Sciatic nerve (tissue), 2 donors: ENCODE results near the gene MIR17HG. TPM values are rescaled to one million over a fixed set of nuclear protein-coding genes. Genes with fewer than 3 reads are reported as not detected.
"Not testable (repeated sequence)": the region's sequence is repeated elsewhere in the genome, so short reads cannot be mapped to it uniquely, and the experiment has no call there.

Experiments used
- ATAC-seq: fragments of 200-7000 bp; cut with Tn5 transposase; one replicate; pipeline ENCODE4 v1.9.1; 2020; ENCODE audit warnings: mild to moderate bottlenecking, moderate library complexity
- DNase-seq: peaks from one replicate; pipeline ENCODE4 v3.0.0-alpha.2; 2020; ENCODE audit warnings: low spot score
- intact Hi-C: fragments of 100-400 bp; cut with DNase I; formaldehyde crosslinking; loops from one replicate; pipeline ENCODE4 v1.14.2; 2022
- total RNA-seq: library from RNA; stranded (reverse); fragmentation: NEBNext Ultra II Directional; extraction: Animal tissue kit (Norgen Biotek cat#: 25700); gene quantifications from one replicate; pipeline ENCODE4 v1.2.1, GENCODE V29; 2021
- donor health status: DM: no; HTN: no; CAD: no.
- donor health status: DM: no; HTN: no; CAD: no.

MIR17HG gene
- total RNA-seq, 1 donor from 2014 or later: 6.4 TPM

DNA sequence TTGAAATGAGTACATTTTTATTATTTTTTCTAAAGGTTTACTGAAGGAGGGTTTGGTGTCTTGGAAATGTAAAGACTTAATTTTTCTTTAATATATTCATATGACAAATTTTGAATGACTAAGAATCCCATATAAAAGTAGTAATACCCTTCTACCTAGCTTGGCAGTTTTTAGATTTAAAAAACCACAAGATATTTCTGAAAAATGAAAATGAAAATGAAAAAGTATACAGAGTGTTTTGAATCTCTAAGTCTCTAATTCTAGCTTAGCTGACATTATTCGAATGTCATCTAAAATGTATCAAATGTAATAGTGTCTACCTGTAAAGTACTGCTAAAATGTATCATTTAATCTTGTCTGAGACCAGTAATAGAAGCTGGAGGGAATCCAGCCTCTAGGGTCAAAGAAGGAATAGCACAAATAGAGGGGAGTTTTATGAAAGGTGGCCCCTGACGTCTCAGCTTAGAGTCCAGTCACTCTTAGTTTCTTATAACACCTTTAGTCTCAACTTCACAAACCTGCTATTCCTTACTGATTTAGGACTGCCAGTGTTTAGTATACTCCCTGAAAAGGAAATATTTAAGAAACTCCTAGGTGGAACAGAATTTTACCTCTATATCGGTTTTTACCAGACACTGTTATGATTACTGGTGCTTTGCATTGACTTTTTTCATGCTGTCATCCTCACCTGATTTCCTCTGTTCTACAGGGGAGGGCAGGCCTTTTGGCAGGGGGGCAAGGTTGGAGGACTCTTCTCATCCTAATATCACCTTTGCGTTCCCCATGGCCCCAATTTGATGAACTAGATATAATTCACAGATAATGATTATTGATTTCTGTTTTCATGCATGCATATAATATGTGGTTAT, 16.2 kb upstream of the MIR17HG start:
- no peak for ATAC-seq
- no peak for DNase-seq
- intact Hi-C loops: no loop called here

DNA sequence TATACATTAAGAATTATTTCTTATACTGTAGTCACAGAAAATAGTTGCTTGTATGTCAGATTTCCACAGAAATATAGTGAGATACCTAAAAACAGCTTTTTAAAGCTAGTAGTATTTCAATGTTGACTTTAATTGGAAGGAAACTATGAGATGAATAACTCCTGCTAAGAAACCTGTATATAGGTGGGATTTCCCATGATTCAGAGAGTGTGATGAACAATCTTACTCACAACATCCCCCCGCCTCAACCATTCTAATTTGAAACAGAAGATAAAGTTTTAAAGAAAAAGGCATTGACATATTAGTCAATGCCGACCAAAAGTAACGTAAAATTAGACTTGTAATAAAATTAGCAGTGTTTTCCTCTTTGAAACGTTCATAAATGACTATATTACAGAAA, 1.4 kb upstream of the MIR17HG start:
- intact Hi-C loops: no loop called here

DNA sequence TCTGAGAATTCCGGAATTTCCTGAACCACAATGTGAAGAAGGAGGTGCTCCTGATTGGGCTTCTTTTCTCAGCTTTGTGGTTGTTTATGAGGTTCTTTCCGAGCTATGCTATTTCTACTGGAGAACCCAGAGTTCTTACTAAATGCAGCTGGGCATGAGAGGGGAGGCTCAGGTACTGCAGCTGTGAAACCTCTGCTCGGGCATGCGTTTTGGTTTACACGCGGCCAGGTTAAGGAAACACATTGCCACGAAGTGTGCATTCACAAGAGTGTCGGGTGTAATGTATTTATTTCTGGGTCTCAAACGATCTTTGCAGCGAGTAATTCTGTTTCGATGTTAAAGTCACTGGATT, 661 bp upstream of the MIR17HG start:
- DNase-seq: no peak
- no peak for ATAC-seq
- intact Hi-C loops: no loop called here

More for the DNA sequence above, 1.4 kb upstream of the MIR17HG start:
- DNase-seq (no peak), ATAC-seq (no peak)

DNA sequence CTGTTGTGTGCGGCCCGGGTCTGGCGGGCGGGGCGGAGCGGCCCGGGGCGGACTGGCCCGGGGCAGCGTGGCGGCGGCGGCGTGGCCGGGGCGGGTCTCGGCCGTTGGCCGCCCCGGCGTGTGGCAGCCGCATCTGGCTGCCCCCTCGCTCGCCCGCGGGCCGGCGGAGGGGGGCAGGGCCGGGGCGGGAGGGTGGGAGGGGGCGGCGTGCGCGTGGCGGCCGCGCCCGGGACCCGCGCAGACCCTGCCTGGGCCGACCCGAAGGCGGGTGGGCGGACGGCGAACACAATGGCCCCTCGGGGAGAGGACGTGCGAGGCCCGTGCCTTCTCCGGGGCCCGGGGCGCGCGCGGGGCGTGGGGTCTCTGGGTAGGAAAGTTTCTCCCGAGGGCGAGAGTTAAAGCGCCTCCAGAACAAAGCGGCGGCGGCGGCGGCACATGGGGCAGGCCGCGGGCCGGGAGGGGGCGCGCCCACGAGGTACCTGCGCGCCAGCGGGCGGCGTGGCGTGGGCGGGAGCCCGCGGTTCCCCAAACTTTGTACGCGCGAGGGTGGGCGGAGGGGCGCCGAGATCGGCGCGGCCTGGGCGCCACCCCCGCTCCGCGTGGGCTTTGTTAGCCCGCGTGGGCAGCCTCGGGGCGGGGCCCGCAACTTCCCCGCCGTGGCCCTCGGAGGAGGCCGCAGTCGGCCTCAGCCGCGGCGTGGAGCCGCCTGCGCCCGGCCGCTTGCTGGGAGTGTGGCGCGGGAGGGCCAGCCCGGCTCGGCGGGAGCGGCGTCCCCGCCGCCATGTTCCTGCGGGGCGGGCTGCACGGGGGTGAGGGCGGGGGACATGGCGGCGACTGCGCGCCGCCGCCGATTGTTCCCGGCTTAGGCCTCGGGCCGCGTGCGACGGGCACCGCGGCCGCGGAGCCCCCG, 764 bp downstream of the MIR17HG start:
- DNase-seq (peak; percentile 75), ATAC-seq (peak; percentile 63)
- intact Hi-C loops: no loop called here

DNA sequence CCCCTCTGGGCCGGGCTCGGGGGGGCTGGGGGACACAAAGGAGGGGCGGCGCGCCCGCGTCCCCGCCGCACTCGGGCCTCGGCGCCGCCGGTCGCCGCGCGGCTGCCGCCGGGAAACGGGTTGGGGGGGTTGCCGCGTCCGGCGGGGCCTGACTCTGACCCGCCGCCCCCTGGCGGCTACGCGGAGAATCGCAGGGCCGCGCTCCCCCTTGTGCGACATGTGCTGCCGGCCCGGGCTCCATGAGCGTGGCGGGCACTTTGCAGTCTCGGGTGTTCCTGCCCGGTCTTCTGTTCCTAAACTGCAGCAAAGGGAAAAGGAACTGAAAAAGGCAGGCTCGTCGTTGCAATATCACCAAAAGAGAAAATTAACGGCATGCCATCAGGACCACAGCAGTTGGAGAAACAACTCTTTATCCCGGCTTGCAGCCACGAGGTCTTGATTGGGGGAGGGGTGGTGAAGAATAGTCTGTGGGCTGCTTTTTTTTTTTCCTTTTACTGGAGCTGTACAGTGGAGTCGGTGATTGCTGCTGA, 1.5 kb downstream of the MIR17HG start:
- peak; percentile 97 for DNase-seq
- ATAC-seq: peak; percentile 92
- intact Hi-C loops: no loop called here

DNA sequence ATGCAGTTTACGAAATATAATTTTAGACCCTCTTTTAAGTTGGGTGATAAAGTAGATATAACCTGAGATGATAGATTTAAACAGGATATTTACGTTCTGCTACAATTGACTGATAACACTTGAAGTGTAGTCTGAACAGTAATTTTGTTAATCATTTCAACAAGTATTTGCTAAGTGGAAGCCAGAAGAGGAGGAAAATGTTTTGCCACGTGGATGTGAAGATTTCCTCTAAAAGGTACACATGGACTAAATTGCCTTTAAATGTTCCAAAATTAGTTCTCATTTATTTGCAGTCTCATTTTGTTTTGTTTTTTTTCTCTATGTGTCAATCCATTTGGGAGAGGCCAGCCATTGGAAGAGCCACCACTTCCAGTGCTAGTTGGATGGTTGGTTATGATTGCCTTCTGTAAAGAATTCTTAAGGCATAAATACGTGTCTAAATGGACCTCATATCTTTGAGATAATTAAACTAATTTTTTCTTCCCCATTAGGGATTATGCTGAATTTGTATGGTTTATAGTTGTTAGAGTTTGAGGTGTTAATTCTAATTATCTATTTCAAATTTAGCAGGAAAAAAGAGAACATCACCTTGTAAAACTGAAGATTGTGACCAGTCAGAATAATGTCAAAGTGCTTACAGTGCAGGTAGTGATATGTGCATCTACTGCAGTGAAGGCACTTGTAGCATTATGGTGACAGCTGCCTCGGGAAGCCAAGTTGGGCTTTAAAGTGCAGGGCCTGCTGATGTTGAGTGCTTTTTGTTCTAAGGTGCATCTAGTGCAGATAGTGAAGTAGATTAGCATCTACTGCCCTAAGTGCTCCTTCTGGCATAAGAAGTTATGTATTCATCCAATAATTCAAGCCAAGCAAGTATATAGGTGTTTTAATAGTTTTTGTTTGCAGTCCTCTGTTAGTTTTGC, 2.8 kb downstream of the MIR17HG start:
- DNase-seq: no peak
- intact Hi-C loops: no loop called here
- ATAC-seq: no peak

DNA sequence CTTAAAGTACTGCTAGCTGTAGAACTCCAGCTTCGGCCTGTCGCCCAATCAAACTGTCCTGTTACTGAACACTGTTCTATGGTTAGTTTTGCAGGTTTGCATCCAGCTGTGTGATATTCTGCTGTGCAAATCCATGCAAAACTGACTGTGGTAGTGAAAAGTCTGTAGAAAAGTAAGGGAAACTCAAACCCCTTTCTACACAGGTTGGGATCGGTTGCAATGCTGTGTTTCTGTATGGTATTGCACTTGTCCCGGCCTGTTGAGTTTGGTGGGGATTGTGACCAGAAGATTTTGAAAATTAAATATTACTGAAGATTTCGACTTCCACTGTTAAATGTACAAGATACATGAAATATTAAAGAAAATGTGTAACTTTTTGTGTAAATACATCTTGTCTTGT, 3.6 kb downstream of the MIR17HG start:
- intact Hi-C loops: no loop called here
- ATAC-seq (no peak), DNase-seq (no peak)

DNA sequence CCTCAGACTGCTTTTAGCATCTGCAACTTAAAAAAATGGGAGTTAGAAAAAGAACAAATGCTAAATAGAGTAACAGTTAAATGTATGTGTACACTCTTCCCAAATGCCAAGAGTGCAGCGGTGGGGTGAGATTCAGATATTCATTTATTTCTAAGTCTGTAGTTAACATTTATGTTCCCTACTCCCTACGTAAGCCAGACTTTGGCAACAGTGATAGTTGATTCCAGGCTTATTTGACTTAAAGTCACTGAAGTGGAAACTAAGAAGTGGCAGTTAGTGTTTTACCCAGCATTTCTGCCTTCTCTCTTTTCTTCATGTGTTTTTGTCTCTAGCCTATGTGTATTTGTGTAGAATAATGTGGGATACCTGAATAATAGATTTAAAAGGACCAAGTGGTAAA, 4.5 kb downstream of the MIR17HG start:
- ATAC-seq: no peak
- no peak for DNase-seq
- intact Hi-C loops: no loop called here

DNA sequence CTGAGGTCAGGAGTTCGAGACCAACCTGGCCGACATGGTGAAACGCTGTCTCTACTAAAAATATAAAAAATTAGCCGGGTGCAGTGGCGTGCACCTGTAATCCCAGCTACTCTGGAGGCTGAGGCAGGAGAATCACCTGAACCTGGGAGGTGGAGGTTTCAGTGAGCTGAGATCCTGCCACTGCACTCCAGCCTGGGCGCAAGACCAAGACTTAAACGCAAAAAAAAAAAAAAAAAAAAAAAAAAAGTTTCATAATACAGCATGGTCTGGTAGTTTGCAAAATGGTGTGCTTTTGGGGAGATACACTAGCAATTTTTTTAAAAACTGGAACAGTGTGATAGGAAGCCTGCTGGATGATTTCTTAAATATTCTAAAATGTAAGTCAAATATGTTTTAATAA, 5.4 kb downstream of the MIR17HG start:
- ATAC-seq, DNase-seq, intact Hi-C loops: not testable (repeated sequence)

DNA sequence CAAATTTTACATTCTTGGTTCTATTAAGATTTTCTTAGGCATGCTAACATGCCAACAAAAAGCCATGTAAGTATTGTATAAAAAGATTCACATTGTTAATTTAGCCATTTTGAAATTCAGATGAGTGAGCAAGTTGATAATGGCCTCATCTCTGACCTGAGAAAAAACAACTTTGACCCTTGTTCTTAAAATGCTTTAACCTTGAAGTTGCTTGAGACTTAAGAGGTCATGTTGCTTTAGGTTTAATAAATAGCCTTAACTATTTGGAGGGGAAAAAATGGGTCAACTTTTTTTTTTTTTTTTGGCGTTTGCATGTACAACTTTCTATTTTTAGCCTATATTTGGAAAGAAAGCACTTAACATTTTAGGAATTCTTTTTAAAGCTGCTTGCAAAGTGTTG, 6.0 kb downstream of the MIR17HG start:
- DNase-seq (no peak), ATAC-seq (no peak)
- intact Hi-C loops: no loop called here

DNA sequence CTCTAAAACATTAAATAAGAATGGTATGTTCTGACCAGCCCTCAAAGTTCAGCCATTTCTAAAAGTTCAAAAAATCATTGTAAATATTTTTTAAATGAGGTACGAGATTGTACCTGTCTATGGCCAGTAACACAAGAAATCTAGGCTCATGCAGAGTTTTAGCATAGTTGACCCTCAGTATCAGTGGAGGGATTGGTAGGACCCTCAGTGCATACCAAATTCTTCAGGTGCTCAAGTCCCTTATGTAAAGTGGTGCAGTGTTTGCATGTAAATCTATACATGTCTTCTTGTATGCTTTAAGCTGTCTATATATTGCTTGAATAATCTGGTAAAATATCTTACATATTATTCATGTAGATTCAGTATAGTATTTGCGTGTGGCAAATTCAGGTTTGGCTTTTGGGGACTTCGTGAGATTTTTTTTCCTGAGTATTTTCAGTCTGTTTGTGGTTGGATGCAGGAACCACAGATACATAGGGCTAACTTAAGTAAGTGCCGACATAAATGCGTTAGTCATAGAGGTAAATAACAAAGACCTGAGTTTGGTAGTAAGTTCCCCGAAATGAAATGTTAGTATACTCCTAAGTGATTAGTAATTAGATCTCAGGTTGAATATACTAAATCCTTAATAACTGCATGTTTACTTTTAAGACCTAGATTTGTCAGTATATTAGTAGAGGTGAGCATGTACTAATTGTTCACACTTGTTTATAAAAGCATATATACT, 7.8 kb downstream of the MIR17HG start:
- DNase-seq: no peak
- no peak for ATAC-seq
- intact Hi-C loops: no loop called here

DNA sequence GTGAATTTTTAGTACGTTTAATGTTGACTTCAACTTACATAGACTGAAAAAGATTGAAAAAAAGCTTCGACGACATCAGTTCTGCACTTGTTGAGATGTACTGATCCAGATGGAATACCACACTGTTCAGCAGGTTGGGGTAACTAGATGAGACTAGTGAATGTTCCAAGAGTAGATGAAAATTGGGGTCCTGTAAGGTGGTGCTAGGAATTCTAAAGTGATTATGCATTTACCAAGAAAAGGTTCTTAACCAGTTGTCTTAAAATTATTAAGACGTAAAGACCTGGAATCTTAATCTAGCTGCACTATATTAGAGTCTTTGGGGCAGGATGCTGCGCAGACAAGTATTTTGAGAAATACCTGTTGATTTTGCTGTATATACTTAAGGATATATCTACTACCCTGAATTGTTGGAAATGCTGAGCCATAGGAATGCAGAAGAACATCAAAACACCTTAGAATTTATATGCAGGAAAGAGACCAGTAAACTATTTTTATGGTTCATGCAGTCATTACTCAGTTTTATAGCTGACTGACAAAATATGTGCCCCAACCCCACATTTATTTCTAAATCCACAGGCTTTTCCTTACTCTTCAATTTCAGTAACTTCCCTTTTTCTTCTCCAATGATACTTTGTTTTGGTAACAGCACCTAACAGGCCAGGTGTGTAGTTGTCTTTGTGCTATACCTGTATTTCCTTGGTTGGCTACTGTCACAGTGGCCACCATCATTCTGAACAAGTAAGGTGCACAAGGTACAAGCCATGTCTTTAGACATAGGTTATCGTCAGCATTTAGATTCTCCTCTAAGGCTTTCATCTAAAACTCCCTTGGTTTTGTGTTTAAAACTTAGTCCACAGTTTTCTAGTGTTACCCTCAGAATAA, 8.6 kb downstream of the MIR17HG start:
- intact Hi-C loops: no loop called here
- DNase-seq (no peak), ATAC-seq (no peak)

DNA sequence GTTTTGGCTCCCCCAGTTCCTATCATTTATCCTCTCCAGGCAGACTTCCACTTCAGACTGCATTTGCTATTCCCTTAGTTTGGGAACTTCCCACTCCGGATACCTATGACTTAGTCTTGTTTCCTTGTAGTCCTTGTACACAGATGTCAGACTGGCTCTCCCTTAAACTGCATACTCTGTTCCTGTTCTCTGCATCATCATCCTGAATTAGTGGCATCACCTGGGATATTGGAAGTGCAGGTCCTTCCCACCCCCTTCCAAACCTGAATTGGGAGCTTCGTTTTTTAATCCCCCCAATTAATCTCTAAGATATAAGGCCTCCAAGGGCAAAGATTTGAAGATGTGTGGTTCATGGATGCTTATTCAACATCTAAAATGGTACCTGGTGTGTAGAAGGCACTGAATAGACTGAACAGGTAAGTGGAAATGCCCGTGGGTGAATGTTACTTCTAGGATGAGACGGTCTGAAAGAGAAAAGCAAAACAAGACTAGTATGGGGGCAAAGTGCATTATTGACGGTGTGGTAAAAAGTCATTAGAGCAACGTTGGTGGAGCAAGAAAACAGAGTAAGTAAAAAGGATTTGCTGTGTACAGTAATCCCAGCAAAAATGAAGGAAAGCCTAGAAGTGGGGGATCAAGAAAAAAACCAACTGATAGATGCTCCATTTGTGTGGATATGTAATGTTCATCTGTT, 9.6 kb downstream of the MIR17HG start:
- DNase-seq (no peak), ATAC-seq (no peak)
- intact Hi-C loops: no loop called here

DNA sequence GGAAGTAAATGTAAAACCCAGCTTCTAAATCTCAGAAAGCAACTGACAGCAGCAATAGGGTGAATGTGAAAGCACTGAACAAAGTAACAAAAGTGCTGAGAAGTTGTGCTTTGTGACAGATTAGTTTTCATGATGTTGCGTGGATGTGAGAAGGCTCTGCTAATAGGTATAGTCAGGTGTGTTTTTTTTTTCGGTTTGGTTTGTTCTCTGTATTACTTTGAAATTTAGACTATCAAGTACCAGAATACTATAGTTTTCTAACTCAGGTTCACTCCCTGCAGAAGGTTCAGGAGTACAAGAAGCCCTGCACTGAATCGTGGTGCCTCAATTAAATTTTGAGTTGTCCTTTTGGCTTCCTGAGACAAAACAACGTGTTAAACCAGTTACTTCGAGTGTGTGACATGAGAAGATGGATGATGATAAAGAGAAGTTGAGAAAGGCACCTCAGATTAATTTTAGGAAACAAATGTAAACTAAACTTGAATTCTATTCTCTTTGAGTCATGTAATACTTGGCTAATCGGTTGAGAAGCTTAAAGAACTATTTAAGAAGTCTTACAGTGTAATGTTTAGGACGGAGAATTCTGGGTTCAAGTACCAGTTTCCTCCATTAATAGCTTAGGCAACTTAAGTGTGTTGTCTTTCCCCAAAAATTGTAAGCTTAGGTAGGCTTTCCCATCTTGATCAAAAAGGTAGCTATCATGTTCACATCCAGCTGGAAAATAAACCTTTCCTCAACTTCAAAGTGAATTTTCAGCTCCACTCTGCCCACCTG, 10.3 kb downstream of the MIR17HG start:
- no peak for ATAC-seq
- DNase-seq: no peak
- intact Hi-C loops: no loop called here

DNA sequence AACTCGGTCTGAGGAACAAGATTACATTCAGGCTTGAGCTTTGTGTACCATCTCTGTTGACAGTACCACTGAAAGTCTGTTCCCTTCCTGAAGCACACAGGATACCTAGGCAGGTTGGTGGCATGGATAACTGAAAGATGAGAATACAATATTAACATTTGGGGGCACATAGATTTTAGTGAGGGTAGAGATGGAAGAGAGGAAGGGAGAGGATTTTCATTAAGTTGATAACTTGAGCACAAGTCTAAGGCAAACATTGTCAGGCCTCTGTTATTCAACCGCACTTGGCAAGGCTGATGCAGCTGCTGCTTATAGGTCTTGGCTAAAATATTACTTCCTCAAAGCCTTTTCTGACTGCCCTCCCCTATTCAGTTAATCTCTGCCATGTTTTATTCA, 10.9 kb downstream of the MIR17HG start:
- intact Hi-C loops: no loop called here
- DNase-seq (no peak), ATAC-seq (no peak)

DNA sequence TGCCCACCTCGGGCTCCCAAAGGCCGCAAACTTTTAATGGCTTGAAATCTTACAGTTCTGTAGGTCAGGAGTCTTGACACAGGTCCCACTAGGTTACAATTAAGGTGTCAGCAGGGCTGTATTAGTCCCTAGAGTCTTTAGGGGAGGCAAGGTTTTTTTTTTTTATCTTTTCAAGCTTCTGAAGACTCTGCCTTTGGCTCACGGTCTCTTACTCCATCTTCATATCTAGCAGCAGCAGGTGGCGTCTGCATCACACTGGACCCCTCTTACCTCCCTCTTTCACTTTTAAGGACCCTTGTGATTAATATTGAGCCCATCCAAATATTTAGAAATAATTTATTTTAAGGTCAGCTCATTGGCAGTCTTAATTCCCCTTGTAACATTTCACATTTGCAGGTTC, 11.6 kb downstream of the MIR17HG start:
- ATAC-seq (no peak), DNase-seq (no peak)
- intact Hi-C loops: no loop called here
